VCaP (cell line): Measurements from ENCODE around the gene ERC1.

Source experiments
- H3K27ac ChIP-seq: fragments of 450-650 bp; 2 replicates; pipeline ENCODE4 v1.5.1; 2017
- TF ChIP-seq, protein P1 (sequence below): fragments of 450-650 bp; conservative IDR thresholded peaks from 2 replicates; pipeline ENCODE4 v1.5.1; 2017; ENCODE audit warnings: mild to moderate bottlenecking, moderate library complexity

ERC1 gene

DNA sequence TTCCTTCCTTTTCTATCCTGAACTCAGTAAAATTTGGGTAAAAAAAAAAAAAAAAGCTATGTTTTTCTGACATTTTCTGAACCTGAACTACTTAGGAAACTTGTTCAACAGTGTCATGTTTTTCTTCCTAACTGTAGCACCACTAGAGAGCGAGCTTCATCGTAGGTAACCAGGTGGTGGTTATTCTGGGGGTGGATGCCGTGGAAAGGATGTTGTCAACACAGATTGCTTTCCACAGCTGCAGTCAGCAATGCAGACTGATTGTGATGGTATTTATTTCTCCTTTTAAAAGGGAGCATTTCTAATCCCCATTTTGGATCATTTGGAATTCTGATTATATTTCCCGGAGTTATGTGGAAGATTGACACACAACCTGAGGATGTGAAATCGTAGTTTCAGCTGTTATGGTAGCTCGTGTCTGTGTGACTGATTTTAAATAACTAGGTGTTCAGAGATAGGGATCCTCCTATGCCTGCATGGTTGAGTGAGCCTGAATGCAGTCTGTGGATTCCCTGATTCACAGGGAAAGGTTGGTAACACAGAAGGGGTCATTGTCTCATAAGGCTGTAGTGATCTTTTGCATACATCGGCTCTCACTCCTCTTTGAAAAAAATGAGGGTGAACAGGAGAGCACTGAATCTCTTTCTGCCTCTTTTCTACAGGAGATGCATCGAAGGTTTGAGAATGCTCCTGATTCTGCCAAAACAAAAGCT lies 113.2 kb downstream of the ERC1 start:
- H3K27ac ChIP-seq, result no peak overlapping the region
- TF ChIP-seq, protein P1, sequence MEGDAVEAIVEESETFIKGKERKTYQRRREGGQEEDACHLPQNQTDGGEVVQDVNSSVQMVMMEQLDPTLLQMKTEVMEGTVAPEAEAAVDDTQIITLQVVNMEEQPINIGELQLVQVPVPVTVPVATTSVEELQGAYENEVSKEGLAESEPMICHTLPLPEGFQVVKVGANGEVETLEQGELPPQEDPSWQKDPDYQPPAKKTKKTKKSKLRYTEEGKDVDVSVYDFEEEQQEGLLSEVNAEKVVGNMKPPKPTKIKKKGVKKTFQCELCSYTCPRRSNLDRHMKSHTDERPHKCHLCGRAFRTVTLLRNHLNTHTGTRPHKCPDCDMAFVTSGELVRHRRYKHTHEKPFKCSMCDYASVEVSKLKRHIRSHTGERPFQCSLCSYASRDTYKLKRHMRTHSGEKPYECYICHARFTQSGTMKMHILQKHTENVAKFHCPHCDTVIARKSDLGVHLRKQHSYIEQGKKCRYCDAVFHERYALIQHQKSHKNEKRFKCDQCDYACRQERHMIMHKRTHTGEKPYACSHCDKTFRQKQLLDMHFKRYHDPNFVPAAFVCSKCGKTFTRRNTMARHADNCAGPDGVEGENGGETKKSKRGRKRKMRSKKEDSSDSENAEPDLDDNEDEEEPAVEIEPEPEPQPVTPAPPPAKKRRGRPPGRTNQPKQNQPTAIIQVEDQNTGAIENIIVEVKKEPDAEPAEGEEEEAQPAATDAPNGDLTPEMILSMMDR, result no peak

GRCh38 chr12:1107669-1108068 lies 116.6 kb downstream of the ERC1 start:
- H3K27ac ChIP-seq, result no peak overlapping the region
- TF ChIP-seq, protein P1, result no peak

GRCh38 chr12:1108276-1108675 lies 117.3 kb downstream of the ERC1 start:
- TF ChIP-seq, protein P1, result no peak

GRCh38 chr12:1115484-1116231 lies 124.6 kb downstream of the ERC1 start:
- TF ChIP-seq, protein P1, result no peak

More at GRCh38 chr12:1108276-1108675, 117.3 kb downstream of the ERC1 start:
- H3K27ac ChIP-seq, result no peak overlapping the region

DNA sequence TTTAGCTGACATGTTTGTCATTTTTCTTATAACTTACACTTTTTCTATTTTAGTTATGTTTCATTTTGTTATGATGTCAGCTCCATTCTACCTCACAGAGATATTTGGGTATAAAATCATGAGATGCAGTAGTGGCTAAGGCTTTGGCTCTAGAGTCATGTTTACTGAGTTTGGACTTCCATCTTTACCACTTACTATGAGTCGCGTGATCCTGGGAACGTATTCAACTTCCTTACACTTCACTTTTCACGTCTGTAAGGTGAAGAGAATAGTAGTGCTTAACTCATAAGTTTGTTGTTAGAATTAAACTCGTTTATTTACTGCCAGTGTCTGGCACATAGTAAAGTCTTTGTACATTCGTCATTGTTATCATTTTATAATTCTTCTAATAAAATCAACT lies 126.3 kb downstream of the ERC1 start:
- H3K27ac ChIP-seq, result no peak overlapping the region
- TF ChIP-seq, protein P1, result no peak

More at GRCh38 chr12:1115484-1116231, 124.6 kb downstream of the ERC1 start:
- H3K27ac ChIP-seq, result no peak overlapping the region

- TF ChIP-seq, protein P1, result peak; percentile 98
- H3K27ac ChIP-seq, result peak overlapping the region; percentile 40
Measured at GRCh38 chr12:1117970-1118563, 127.0 kb downstream of the ERC1 start.

- TF ChIP-seq, protein P1, result no peak
- H3K27ac ChIP-seq, result no peak overlapping the region
Measured at GRCh38 chr12:1122786-1123185, 131.8 kb downstream of the ERC1 start.
